GM23338 (cell line): ENCODE results near the gene SUSD2. TPM values are rescaled to one million over a fixed set of nuclear protein-coding genes. Genes with fewer than 3 reads are reported as not detected.

Source experiments
- ATAC-seq: fragments of 200-7000 bp; cut with Tn5 transposase; 3 replicates; pipeline ENCODE4 v1.9.1; 2020
- DNase-seq: peaks from one replicate; pipeline ENCODE4 v3.0.0-alpha.2; 2015; ENCODE audit warnings: low spot score
- H2AFZ ChIP-seq: fragments of 200-600 bp; sonication (generic); 2 replicates; pipeline ENCODE4 v1.8.0; 2016; ENCODE audit warnings: antibody characterized with exemption, mild to moderate bottlenecking, moderate library complexity
- H3F3A ChIP-seq: fragments of 200-600 bp; sonication (generic); replicated peaks from 2 replicates; pipeline ENCODE4 v1.8.0; 2017; ENCODE audit warnings: antibody characterized with exemption, mixed run types, low read depth
- H3K27ac ChIP-seq: fragments of 200-600 bp; sonication (generic); 2 replicates; pipeline ENCODE4 v1.6.1; 2016; ENCODE audit warnings: low read depth
- H3K27me3 ChIP-seq: fragments of 200-600 bp; sonication (generic); 2 replicates; pipeline ENCODE4 v1.8.0; 2016; ENCODE audit warnings: mild to moderate bottlenecking, mixed run types, moderate library complexity; ENCODE audit not compliant: insufficient read depth
- H3K36me3 ChIP-seq: fragments of 200-600 bp; sonication (generic); 2 replicates; pipeline ENCODE4 v1.8.0; 2016; ENCODE audit warnings: mild to moderate bottlenecking; ENCODE audit not compliant: insufficient read depth
- H3K4me1 ChIP-seq: fragments of 200-600 bp; sonication (generic); 2 replicates; pipeline ENCODE4 v1.8.0; 2016; ENCODE audit warnings: mild to moderate bottlenecking, moderate library complexity; ENCODE audit not compliant: insufficient read depth
- H3K4me2 ChIP-seq: fragments of 200-600 bp; sonication (generic); 2 replicates; pipeline ENCODE4 v1.7.1; 2017; ENCODE audit warnings: mixed run types
- H3K4me3 ChIP-seq: fragments of 200-600 bp; sonication (generic); 2 replicates; pipeline ENCODE4 v1.6.1; 2016; ENCODE audit warnings: mixed run types
- H3K79me2 ChIP-seq: fragments of 200-600 bp; sonication (generic); replicated peaks from 2 replicates; pipeline ENCODE4 v1.8.0; 2017; ENCODE audit warnings: mild to moderate bottlenecking; ENCODE audit not compliant: insufficient read depth
- H3K9me2 ChIP-seq: fragments of 200-600 bp; sonication (generic); 2 replicates; pipeline ENCODE4 v1.8.0; 2017; ENCODE audit not compliant: insufficient read depth
- H4K20me1 ChIP-seq: fragments of 200-600 bp; sonication (generic); replicated peaks from 2 replicates; pipeline ENCODE4 v1.8.0; 2017; ENCODE audit warnings: mild to moderate bottlenecking; ENCODE audit not compliant: insufficient read depth
- H3K27ac Mint-ChIP-seq: 2 replicates; pipeline ENCODE4 v1.8.0; 2020; ENCODE audit warnings: inconsistent platforms, mild to moderate bottlenecking, moderate library complexity, mixed read lengths
- H3K27me3 Mint-ChIP-seq: 3 replicates; pipeline ENCODE4 v1.8.0; 2022; ENCODE audit warnings: low read depth, mild to moderate bottlenecking, moderate library complexity, mixed read lengths, inconsistent platforms; ENCODE audit not compliant: insufficient read depth, poor library complexity
- H3K36me3 Mint-ChIP-seq: 3 replicates; pipeline ENCODE4 v1.8.0; 2021; ENCODE audit warnings: low read depth, mild to moderate bottlenecking, inconsistent platforms, moderate library complexity, mixed read lengths
- H3K4me1 Mint-ChIP-seq: 3 replicates; pipeline ENCODE4 v1.8.0; 2020; ENCODE audit warnings: mild to moderate bottlenecking, inconsistent platforms, mixed read lengths
- H3K4me3 Mint-ChIP-seq: 3 replicates; pipeline ENCODE4 v1.8.0; 2021; ENCODE audit warnings: moderate library complexity, mild to moderate bottlenecking, inconsistent platforms, mixed read lengths
- H3K9me3 Mint-ChIP-seq: 3 replicates; pipeline ENCODE4 v1.8.0; 2020; ENCODE audit warnings: moderate library complexity, mild to moderate bottlenecking, inconsistent platforms, mixed read lengths
- CREB1 ChIP-seq: fragments of 250-450 bp; sonication (Bioruptor Pico); IDR thresholded peaks from 2 replicates; pipeline ENCODE4 v1.5.0; 2020; ENCODE audit warnings: low read depth, mild to moderate bottlenecking, moderate library complexity
- CTCF ChIP-seq, 2 experiments: fragments of 200-600 bp in 1 of 2; sonication (generic) in 1 of 2; conservative IDR thresholded peaks; 2 replicates each; pipeline versions ENCODE4 v1.5.1 to v1.6.1; 2016 to 2017; ENCODE audit warnings: antibody characterized with exemption in 2 of 2, low read depth in 2 of 2, mild to moderate bottlenecking in 2 of 2, moderate library complexity in 1 of 2
- ETS1 ChIP-seq: IDR thresholded peaks from 2 replicates; pipeline ENCODE4 v1.6.1; 2016; ENCODE audit warnings: antibody characterized with exemption
- EZH2 ChIP-seq: fragments of 200-600 bp; sonication (generic); IDR thresholded peaks from one replicate; pipeline ENCODE4 v1.8.0; 2017; ENCODE audit warnings: antibody characterized with exemption, mild to moderate bottlenecking, low read depth; ENCODE audit not compliant: unreplicated experiment
- EZH2phosphoT487 ChIP-seq: fragments of 200-600 bp; sonication (generic); IDR thresholded peaks from one replicate; pipeline ENCODE4 v1.8.1; 2018; ENCODE audit warnings: antibody characterized with exemption; ENCODE audit not compliant: unreplicated experiment
- JUNB ChIP-seq: IDR thresholded peaks from one replicate; pipeline ENCODE4 v1.6.1; 2016; ENCODE audit warnings: antibody characterized with exemption; ENCODE audit not compliant: unreplicated experiment
- NANOG ChIP-seq: IDR thresholded peaks from 2 replicates; pipeline ENCODE4 v1.6.1; 2016; ENCODE audit warnings: antibody characterized with exemption, borderline replicate concordance
- POLR2AphosphoS5 ChIP-seq: IDR thresholded peaks from 2 replicates; pipeline ENCODE4 v1.6.1; 2016; ENCODE audit warnings: antibody characterized with exemption, low read depth
- REST ChIP-seq: IDR thresholded peaks from one replicate; pipeline ENCODE4 v1.6.1; 2018; ENCODE audit warnings: antibody characterized with exemption; ENCODE audit not compliant: unreplicated experiment
- STAT1 ChIP-seq: IDR thresholded peaks from one replicate; pipeline ENCODE4 v1.6.1; 2016; ENCODE audit warnings: antibody characterized with exemption; ENCODE audit not compliant: unreplicated experiment
- ZNF114 ChIP-seq: fragments of 250-450 bp; sonication (Bioruptor Pico); IDR thresholded peaks from 2 replicates; pipeline ENCODE4 v1.5.0; 2020; ENCODE audit warnings: mild to moderate bottlenecking, moderate library complexity
- ZNF331 ChIP-seq: fragments of 250-450 bp; sonication (Bioruptor Pico); IDR thresholded peaks from 2 replicates; pipeline ENCODE4 v1.5.0; 2020; ENCODE audit warnings: low read depth, mild to moderate bottlenecking, moderate library complexity
- ZNF462 ChIP-seq: fragments of 250-450 bp; sonication (Bioruptor Pico); IDR thresholded peaks from 2 replicates; pipeline ENCODE4 v1.5.0; 2020; ENCODE audit warnings: mild to moderate bottlenecking, moderate library complexity
- polyA plus RNA-seq: library from polyadenylated mRNA; unstranded; fragments of >200 nt; fragmentation: Nextera tagmentation; extraction: Ambion mirVana; gene quantifications from 2 replicates; pipeline ENCODE4 v1.2.1, GENCODE V29; 2016
- total RNA-seq: library from RNA; depleted of rRNA; stranded (reverse); fragments of >200 nt; shearing (Covaris generic); gene quantifications from 2 replicates; pipeline ENCODE4 v1.2.3, GENCODE V29; 2014

SUSD2 gene
- total and polyA plus RNA-seq, 2 experiments from 2014 or later = 0.74 to 2.1 TPM

GRCh38 chr22:24201681-24202614 is 20.7 kb downstream of the SUSD2 start:
- H3K27ac Mint-ChIP-seq = no peak overlapping the region
- no peak overlapping the region for H3K4me3 ChIP-seq
- 0 out of 2 replicates have a peak overlapping the region, but pooled peaks have one; percentile 38 for H2AFZ ChIP-seq
- no peaks in the 10 kb centered on the region for H3K4me1 ChIP-seq
- no peaks in the 10 kb centered on the region; the same call in 1 of the 2 replicates for H3K36me3 ChIP-seq
- H3K9me3 Mint-ChIP-seq = peaks cover 21% of the 10 kb centered on the region
- H3K4me2 ChIP-seq = no peak overlapping the region
- DNase-seq (no peak), ATAC-seq (no peak)
- H3K27me3 Mint-ChIP-seq = peaks cover 2% of the 10 kb centered on the region
- H3K27ac ChIP-seq = no peak overlapping the region
- TF ChIP-seq ZNF462 = no peak
- TF ChIP-seq ZNF114 (CRISPR knock-in tag) = no peak
- no peak for TF ChIP-seq REST
- no peak for TF ChIP-seq EZH2
- TF ChIP-seq EZH2phosphoT487 = no peak
- no peak for TF ChIP-seq POLR2AphosphoS5
- TF ChIP-seq ETS1 = no peak
- no peak for TF ChIP-seq NANOG
- no peak for TF ChIP-seq ZNF331 (CRISPR knock-in tag)
- no peak for TF ChIP-seq STAT1
- no peak for TF ChIP-seq CTCF (conservative IDR thresholded peaks at IDR 0.05; ENCODE audit: low read depth in 2 of 2)
- TF ChIP-seq JUNB = no peak
- no peak for TF ChIP-seq CREB1 (CRISPR knock-in tag)
- no peak overlapping the region for H3K4me3 Mint-ChIP-seq
- no peaks in the 10 kb centered on the region for H4K20me1 ChIP-seq
- H3K27me3 ChIP-seq = no peaks in the 10 kb centered on the region
- no peaks in the 10 kb centered on the region for H3F3A ChIP-seq
- no peaks in the 10 kb centered on the region for H3K79me2 ChIP-seq
- peaks cover 11% of the 10 kb centered on the region for H3K4me1 Mint-ChIP-seq
- H3K36me3 Mint-ChIP-seq = peaks cover 14% of the 10 kb centered on the region
- H3K9me2 ChIP-seq = no peaks in the 10 kb centered on the region
